ENCODE data around the gene TLE1.

Gene TLE1

DNA sequence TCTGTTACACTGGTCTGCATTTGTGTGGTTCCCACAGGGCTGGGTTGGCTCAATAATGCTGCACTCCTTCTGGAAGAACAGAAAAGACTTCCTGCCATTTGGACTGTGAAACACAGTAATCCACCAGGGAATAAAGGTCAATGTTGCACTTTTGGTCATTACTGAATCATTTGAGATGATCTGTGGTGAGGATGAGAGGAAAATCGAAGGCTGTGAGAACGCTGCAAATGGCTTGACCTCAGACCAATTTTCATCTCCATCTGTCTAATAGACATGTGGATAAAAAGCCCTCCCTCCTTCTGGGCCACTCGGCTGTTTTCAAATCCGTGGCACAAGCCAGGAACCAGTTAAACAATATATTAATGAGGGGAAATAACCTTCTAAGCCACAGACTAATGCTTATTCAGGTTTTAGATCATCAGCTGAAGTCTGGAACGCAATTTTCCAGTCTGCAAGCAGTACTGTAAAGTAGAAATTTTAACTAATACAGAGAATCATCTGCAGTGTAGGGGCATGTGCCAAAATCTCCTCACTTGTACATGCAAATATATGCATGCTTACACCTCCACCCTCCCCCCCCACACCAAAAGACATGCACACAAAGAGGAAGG lies 20.2 kb downstream of the TLE1 start:
- Histone ChIP-seq H2AFZ (ENCODE audit: low read depth, low read length) (peak overlapping the region; percentile 56; the same call in 1 of the 2 replicates), H3K79me2 (ENCODE audit: low read length) (no peaks in the 10 kb centered on the region), H3K4me2 (ENCODE audit: low read length) (peak overlapping the region; percentile 81), H3K27me3 (ENCODE audit: low read depth, low read length) (no peaks in the 10 kb centered on the region), H3K9me3 (ENCODE audit: insufficient read depth, low read length) (no peaks in the 10 kb centered on the region), H3K4me1 (ENCODE audit: low read length) (peaks cover 53% of the 10 kb centered on the region), H3K4me3 (ENCODE audit: low read length) (peak overlapping the region; percentile 58), H3K36me3 (replicated peaks; ENCODE audit: low read depth, low read length) (no peaks in the 10 kb centered on the region), H3K27ac (ENCODE audit: low read length) (peak overlapping the region; percentile 52), H3K9ac (ENCODE audit: low read length) (peak overlapping the region; percentile 36), H4K20me1 (ENCODE audit: insufficient read depth, low read length) (no peaks in the 10 kb centered on the region)
- no peak for TF ChIP-seq EZH2phosphoT487 (IDR thresholded peaks at IDR 0.05; ENCODE audit: low read depth)
- TF ChIP-seq, protein P1, sequence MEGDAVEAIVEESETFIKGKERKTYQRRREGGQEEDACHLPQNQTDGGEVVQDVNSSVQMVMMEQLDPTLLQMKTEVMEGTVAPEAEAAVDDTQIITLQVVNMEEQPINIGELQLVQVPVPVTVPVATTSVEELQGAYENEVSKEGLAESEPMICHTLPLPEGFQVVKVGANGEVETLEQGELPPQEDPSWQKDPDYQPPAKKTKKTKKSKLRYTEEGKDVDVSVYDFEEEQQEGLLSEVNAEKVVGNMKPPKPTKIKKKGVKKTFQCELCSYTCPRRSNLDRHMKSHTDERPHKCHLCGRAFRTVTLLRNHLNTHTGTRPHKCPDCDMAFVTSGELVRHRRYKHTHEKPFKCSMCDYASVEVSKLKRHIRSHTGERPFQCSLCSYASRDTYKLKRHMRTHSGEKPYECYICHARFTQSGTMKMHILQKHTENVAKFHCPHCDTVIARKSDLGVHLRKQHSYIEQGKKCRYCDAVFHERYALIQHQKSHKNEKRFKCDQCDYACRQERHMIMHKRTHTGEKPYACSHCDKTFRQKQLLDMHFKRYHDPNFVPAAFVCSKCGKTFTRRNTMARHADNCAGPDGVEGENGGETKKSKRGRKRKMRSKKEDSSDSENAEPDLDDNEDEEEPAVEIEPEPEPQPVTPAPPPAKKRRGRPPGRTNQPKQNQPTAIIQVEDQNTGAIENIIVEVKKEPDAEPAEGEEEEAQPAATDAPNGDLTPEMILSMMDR (IDR thresholded peaks at IDR 0.05; ENCODE audit: low read depth, low read length), result no peak

DNA sequence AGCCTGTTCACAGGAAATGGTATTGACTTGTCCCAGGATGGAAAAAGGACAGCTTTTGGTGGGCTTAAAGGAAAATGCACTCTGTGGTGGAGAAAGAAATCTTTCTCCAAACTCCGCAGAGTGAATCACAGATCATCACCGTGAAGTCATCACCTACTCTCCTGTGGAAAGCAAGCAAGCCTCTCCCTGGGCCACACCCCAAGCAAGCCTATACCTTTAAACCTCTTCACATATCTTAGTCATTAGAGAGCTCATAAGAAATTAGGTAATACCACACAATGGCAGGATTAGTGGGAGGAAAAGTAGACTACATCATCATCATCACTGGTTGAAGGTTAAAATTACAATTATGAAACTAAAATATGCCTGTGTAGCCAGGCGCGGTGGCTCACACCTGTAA lies 23.2 kb downstream of the TLE1 start:
- Histone ChIP-seq H2AFZ (ENCODE audit: low read depth, low read length) (no peak overlapping the region), H3K4me1 (ENCODE audit: low read length) (peaks cover 62% of the 10 kb centered on the region), H4K20me1 (ENCODE audit: insufficient read depth, low read length) (no peaks in the 10 kb centered on the region), H3K4me3 (ENCODE audit: low read length) (no peak overlapping the region), H3K4me2 (ENCODE audit: low read length) (no peak overlapping the region), H3K36me3 (replicated peaks; ENCODE audit: low read depth, low read length) (no peaks in the 10 kb centered on the region), H3K9me3 (ENCODE audit: insufficient read depth, low read length) (0 out of 2 replicates have a peak, but pooled peaks cover 4% of the 10 kb centered on the region), H3K27ac (ENCODE audit: low read length) (no peak overlapping the region), H3K27me3 (ENCODE audit: low read depth, low read length) (peaks cover 5% of the 10 kb centered on the region; the same call in 1 of the 2 replicates), H3K79me2 (ENCODE audit: low read length) (no peaks in the 10 kb centered on the region), H3K9ac (ENCODE audit: low read length) (no peak overlapping the region)
- TF ChIP-seq, protein P1 (IDR thresholded peaks at IDR 0.05; ENCODE audit: low read depth, low read length), result no peak
- no peak for TF ChIP-seq EZH2phosphoT487 (IDR thresholded peaks at IDR 0.05; ENCODE audit: low read depth)

DNA sequence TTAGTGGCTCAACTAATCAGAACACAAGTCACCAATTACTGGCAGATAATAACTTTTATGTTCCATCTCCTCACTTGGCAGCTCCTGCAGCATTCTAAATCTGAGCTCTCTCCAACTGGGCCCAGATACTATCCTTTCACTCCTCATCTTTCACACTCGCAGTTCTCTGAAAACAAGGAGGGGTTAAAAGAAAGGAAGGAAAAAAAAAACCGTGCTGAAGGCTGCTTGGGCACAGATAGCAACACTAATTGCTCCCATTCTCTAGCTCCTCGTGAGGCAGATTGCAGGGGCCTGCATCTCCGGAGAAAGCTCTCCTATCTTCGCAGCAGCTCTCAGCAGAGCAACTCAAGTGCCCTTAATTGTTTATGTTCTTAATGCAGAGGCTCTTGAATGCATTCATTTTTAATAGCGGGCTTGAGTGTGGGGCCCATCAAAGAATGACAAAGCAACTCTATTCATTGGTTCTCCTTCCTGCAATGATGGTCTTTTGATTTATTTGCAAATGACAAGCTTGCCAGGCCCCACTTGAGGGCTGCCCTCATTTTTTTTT lies 23.9 kb downstream of the TLE1 start:
- peak overlapping the region; percentile 51 for H3K4me2 ChIP-seq (ENCODE audit: low read length)
- H3K27ac ChIP-seq (ENCODE audit: low read length), result peak overlapping the region; percentile 40
- no peak overlapping the region for H3K4me3 ChIP-seq (ENCODE audit: low read length)
- H3K79me2 ChIP-seq (ENCODE audit: low read length), result no peaks in the 10 kb centered on the region
- no peak for TF ChIP-seq EZH2phosphoT487 (IDR thresholded peaks at IDR 0.05; ENCODE audit: low read depth)
- TF ChIP-seq, protein P1 (IDR thresholded peaks at IDR 0.05; ENCODE audit: low read depth, low read length), result no peak
- no peaks in the 10 kb centered on the region for H4K20me1 ChIP-seq (ENCODE audit: insufficient read depth, low read length)
- peaks cover 62% of the 10 kb centered on the region for H3K4me1 ChIP-seq (ENCODE audit: low read length)
- no peak overlapping the region; the same call in 1 of the 2 replicates for H3K9ac ChIP-seq (ENCODE audit: low read length)
- peaks cover 5% of the 10 kb centered on the region; the same call in 1 of the 2 replicates for H3K27me3 ChIP-seq (ENCODE audit: low read depth, low read length)
- H3K9me3 ChIP-seq (ENCODE audit: insufficient read depth, low read length), result 0 out of 2 replicates have a peak, but pooled peaks cover 4% of the 10 kb centered on the region
- H2AFZ ChIP-seq (ENCODE audit: low read depth, low read length), result peak overlapping the region; percentile 27
- H3K36me3 ChIP-seq (replicated peaks; ENCODE audit: low read depth, low read length), result no peaks in the 10 kb centered on the region

DNA sequence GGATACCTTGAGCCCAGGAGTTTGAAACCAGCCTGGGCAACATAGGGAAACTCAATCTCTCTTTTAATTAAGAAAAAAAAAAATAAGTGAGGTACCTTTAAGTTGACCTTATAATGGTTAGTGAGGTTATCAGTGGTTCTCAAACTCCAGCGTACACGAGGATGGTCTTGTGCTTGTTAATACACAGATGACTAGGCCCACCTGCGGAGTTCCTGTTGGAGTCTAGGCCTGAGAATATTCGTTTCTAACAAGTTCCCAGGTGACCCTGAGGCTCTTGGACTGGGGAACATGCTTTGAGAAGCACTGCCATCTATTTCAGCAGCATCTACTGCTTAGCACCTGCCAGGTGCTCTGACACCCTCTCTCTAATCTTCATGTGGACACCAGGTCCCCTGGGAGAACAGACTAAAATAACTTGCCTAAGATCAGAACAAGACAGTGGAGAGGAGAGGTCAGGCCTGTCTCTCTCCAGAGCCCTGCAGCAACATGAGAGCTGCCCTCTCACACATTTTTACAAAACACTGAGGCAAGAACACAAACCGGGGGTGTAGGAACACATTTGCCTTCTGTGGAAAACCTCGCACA lies 24.6 kb downstream of the TLE1 start:
- peak overlapping the region; percentile 40 for H3K27ac ChIP-seq (ENCODE audit: low read length)
- H3K9me3 ChIP-seq (ENCODE audit: insufficient read depth, low read length), result 0 out of 2 replicates have a peak, but pooled peaks cover 4% of the 10 kb centered on the region
- peaks cover 55% of the 10 kb centered on the region for H3K4me1 ChIP-seq (ENCODE audit: low read length)
- peak overlapping the region; percentile 51 for H3K4me2 ChIP-seq (ENCODE audit: low read length)
- H3K79me2 ChIP-seq (ENCODE audit: low read length), result no peaks in the 10 kb centered on the region
- no peaks in the 10 kb centered on the region for H4K20me1 ChIP-seq (ENCODE audit: insufficient read depth, low read length)
- H3K27me3 ChIP-seq (ENCODE audit: low read depth, low read length), result peaks cover 6% of the 10 kb centered on the region; the same call in 1 of the 2 replicates
- no peak overlapping the region; the same call in 1 of the 2 replicates for H3K9ac ChIP-seq (ENCODE audit: low read length)
- H3K4me3 ChIP-seq (ENCODE audit: low read length), result 0 out of 2 replicates have a peak overlapping the region, but pooled peaks have one; percentile 7
- H2AFZ ChIP-seq (ENCODE audit: low read depth, low read length), result 0 out of 2 replicates have a peak overlapping the region, but pooled peaks have one; percentile 27
- H3K36me3 ChIP-seq (replicated peaks; ENCODE audit: low read depth, low read length), result no peaks in the 10 kb centered on the region
- TF ChIP-seq, protein P1 (IDR thresholded peaks at IDR 0.05; ENCODE audit: low read depth, low read length), result no peak
- no peak for TF ChIP-seq EZH2phosphoT487 (IDR thresholded peaks at IDR 0.05; ENCODE audit: low read depth)
